B cell (primary cell): ENCODE data around the gene ZNF557.

Source experiments
- CTCF ChIP-seq: fragments of 200-600 bp; IDR thresholded peaks from one replicate; pipeline ENCODE4 v1.8.0; 2022; ENCODE audit warnings: antibody characterized with exemption, mild to moderate bottlenecking
- EZH2 ChIP-seq: IDR thresholded peaks from 2 replicates; pipeline ENCODE4 v1.6.1; 2012; ENCODE audit warnings: borderline replicate concordance, low read depth, mild to moderate bottlenecking, moderate library complexity, low read length; ENCODE audit not compliant: insufficient read depth, poor library complexity, severe bottlenecking

GRCh38 chr19:7098701-7099596 lies 29.4 kb downstream of the ZNF557 start:
- TF ChIP-seq EZH2 (no peak), CTCF (no peak)
